ENCODE results near the gene SULT1A2. TPM values are rescaled to one million over a fixed set of nuclear protein-coding genes. Genes with fewer than 3 reads are reported as not detected.

Gene SULT1A2
- total and polyA plus RNA-seq, 2 of the 13 experiments (the other 11 are each of a cell fraction or from before 2014, with no cell fraction given) = 33.0 to 34.2 TPM

GRCh38 chr16:28609631-28610594 lies 13.1 kb upstream of the SULT1A2 start, which contains the start of gene SULT1A1 (continued):
- no peak; the same call in 1 of the 2 replicates for TF ChIP-seq AFF4 (CRISPR knock-in tag; IDR thresholded peaks at IDR 0.05)
- TF ChIP-seq AHR (CRISPR knock-in tag; IDR thresholded peaks at IDR 0.05) = no peak
- no peak; the same call in 1 of the 2 replicates for TF ChIP-seq ZNF281 (CRISPR knock-in tag; IDR thresholded peaks at IDR 0.05; ENCODE audit: borderline replicate concordance)
- 0 out of 2 replicates have a peak, but pooled peaks have one; percentile 64 for TF ChIP-seq ZNF205 (CRISPR knock-in tag; IDR thresholded peaks at IDR 0.05)
- TF ChIP-seq, protein P1, sequence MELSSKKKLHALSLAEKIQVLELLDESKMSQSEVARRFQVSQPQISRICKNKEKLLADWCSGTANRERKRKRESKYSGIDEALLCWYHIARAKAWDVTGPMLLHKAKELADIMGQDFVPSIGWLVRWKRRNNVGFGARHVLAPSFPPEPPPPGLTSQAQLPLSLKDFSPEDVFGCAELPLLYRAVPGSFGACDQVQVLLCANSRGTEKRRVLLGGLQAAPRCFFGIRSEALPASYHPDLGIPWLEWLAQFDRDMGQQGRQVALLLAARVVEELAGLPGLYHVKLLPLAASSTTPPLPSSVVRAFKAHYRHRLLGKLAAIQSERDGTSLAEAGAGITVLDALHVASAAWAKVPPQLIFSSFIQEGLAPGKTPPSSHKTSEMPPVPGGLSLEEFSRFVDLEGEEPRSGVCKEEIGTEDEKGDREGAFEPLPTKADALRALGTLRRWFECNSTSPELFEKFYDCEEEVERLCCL (CRISPR knock-in tag; IDR thresholded peaks at IDR 0.05; ENCODE audit: borderline replicate concordance) = no peak
- no peak for TF ChIP-seq BRCA1 (CRISPR knock-in tag; IDR thresholded peaks at IDR 0.05)
- TF ChIP-seq CBX1 (IDR thresholded peaks at IDR 0.05; ENCODE audit: low read depth) = no peak
- TF ChIP-seq, protein P2, sequence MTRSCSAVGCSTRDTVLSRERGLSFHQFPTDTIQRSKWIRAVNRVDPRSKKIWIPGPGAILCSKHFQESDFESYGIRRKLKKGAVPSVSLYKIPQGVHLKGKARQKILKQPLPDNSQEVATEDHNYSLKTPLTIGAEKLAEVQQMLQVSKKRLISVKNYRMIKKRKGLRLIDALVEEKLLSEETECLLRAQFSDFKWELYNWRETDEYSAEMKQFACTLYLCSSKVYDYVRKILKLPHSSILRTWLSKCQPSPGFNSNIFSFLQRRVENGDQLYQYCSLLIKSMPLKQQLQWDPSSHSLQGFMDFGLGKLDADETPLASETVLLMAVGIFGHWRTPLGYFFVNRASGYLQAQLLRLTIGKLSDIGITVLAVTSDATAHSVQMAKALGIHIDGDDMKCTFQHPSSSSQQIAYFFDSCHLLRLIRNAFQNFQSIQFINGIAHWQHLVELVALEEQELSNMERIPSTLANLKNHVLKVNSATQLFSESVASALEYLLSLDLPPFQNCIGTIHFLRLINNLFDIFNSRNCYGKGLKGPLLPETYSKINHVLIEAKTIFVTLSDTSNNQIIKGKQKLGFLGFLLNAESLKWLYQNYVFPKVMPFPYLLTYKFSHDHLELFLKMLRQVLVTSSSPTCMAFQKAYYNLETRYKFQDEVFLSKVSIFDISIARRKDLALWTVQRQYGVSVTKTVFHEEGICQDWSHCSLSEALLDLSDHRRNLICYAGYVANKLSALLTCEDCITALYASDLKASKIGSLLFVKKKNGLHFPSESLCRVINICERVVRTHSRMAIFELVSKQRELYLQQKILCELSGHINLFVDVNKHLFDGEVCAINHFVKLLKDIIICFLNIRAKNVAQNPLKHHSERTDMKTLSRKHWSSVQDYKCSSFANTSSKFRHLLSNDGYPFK (CRISPR knock-in tag; IDR thresholded peaks at IDR 0.05; ENCODE audit: borderline replicate concordance) = peak; percentile 34; the same call in 1 of the 2 replicates
- TF ChIP-seq AKAP8 (CRISPR knock-in tag; IDR thresholded peaks at IDR 0.05) = no peak
- TF ChIP-seq, protein P3, sequence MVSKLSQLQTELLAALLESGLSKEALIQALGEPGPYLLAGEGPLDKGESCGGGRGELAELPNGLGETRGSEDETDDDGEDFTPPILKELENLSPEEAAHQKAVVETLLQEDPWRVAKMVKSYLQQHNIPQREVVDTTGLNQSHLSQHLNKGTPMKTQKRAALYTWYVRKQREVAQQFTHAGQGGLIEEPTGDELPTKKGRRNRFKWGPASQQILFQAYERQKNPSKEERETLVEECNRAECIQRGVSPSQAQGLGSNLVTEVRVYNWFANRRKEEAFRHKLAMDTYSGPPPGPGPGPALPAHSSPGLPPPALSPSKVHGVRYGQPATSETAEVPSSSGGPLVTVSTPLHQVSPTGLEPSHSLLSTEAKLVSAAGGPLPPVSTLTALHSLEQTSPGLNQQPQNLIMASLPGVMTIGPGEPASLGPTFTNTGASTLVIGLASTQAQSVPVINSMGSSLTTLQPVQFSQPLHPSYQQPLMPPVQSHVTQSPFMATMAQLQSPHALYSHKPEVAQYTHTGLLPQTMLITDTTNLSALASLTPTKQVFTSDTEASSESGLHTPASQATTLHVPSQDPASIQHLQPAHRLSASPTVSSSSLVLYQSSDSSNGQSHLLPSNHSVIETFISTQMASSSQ (IDR thresholded peaks at IDR 0.05; ENCODE audit: low read depth) = peak; percentile 31; the same call in 1 of the 2 replicates
- TF ChIP-seq, protein P3 (CRISPR knock-in tag; IDR thresholded peaks at IDR 0.05; ENCODE audit: borderline replicate concordance) = no peak; the same call in 1 of the 2 replicates
